ENCODE results near the gene NLRP8. TPM values are rescaled to one million over a fixed set of nuclear protein-coding genes. Genes with fewer than 3 reads are reported as not detected.

NLRP8 gene
- total and polyA plus RNA-seq, 2 of the 4 experiments (the other 2 are of a cell fraction), result not detected

GRCh38 chr19:55912916-55913315 lies 34.7 kb upstream of the NLRP8 start:
- H3K9ac ChIP-seq (ENCODE audit: low read depth, low read length), result no peak overlapping the region
- no peaks in the 10 kb centered on the region for H3K4me1 ChIP-seq (ENCODE audit: control insufficient read depth, insufficient read depth, low read length)
- no peak overlapping the region for H2BK20ac ChIP-seq (ENCODE audit: low read depth, low read length)
- H3K14ac ChIP-seq (replicated peaks; ENCODE audit: low read depth, low read length), result no peak overlapping the region
- 67% methylated on average over 3 of the region's 7 CpGs; no CpG with 5 or more reads in 1 of the 2 experiments for WGBS, 2 experiments (ENCODE audit: extremely low coverage in 2 of 2, insufficient read length in 1 of 2)
- H3K36me3 ChIP-seq (ENCODE audit: control insufficient read depth, insufficient read depth, low read length), result no peaks in the 10 kb centered on the region
- dilution Hi-C loops (cut with HindIII; ENCODE audit: low sequenced_read_pairs, unreplicated experiment), result no loop called here
- ATAC-seq (ENCODE audit: low read depth) (no peak), DNase-seq (no peak)
- H3K4ac ChIP-seq (ENCODE audit: low read depth, low read length), result no peak overlapping the region
- H3K4me2 ChIP-seq (ENCODE audit: low read depth, low read length), result no peak overlapping the region
- TF ChIP-seq CTCF (conservative IDR thresholded peaks at IDR 0.05; ENCODE audit: low read depth, low read length) (no peak), CHD1 (IDR thresholded peaks at IDR 0.05; ENCODE audit: low read depth, low read length) (no peak)
- no peak overlapping the region for H4K91ac ChIP-seq (ENCODE audit: insufficient read depth, low read depth, low read length)
- CTCF ChIA-PET, result no interaction called here
- H3K4me3 ChIP-seq (ENCODE audit: insufficient read depth, low read depth, low read length), result no peak overlapping the region
- H3K23ac ChIP-seq (ENCODE audit: low read depth, low read length), result no peak overlapping the region
- H2AFZ ChIP-seq (replicated peaks; ENCODE audit: low read length, poor library complexity), result no peak overlapping the region
- no peaks in the 10 kb centered on the region for H3K27me3 ChIP-seq (ENCODE audit: control insufficient read depth, insufficient read depth, low read length)
- H2BK5ac ChIP-seq (ENCODE audit: low read depth, low read length, poor library complexity, severe bottlenecking), result no peak overlapping the region
- H3K27ac ChIP-seq (ENCODE audit: insufficient read depth, low read length), result no peak overlapping the region
- no peak overlapping the region for H4K8ac ChIP-seq (ENCODE audit: low read depth in 2 of 2, low read length in 2 of 2)
- no peak overlapping the region for H2BK15ac ChIP-seq (ENCODE audit: low read depth, low read length)
- H3K9me1 ChIP-seq (ENCODE audit: insufficient read depth, low read length), result no peaks in the 10 kb centered on the region
- in situ Hi-C loops (cut with MboI; ENCODE audit: low sequenced_read_pairs), result no loop called here
- H3K56ac ChIP-seq (ENCODE audit: extremely low read depth, insufficient read depth, low read length), result no peak overlapping the region
- BruUV-seq (replicated peaks), result no TSS peak
- peaks cover 24% of the 10 kb centered on the region for H3K9me3 ChIP-seq (ENCODE audit: control insufficient read depth, insufficient read depth, low read length)
- intact Hi-C loops (cut with micrococcal nuclease), result no loop called here
- H2AK5ac ChIP-seq (ENCODE audit: low read depth, low read length), result no peak overlapping the region
- H4K20me1 ChIP-seq (ENCODE audit: insufficient read depth, low read length), result no peaks in the 10 kb centered on the region
- H3K18ac ChIP-seq (ENCODE audit: low read depth, low read length), result no peak overlapping the region
- no peak overlapping the region for H4K5ac ChIP-seq (ENCODE audit: low read depth, low read length)
- no peak overlapping the region for H2BK120ac ChIP-seq (ENCODE audit: low read depth, low read length)
- POLR2A ChIA-PET (ENCODE audit: unreplicated experiment), result interaction anchor here (0.7 kb wide), 1 partner anchor 685 kb away, joined by 7 read pairs; no protein-coding TSS in a partner anchor
- H2AK9ac ChIP-seq (replicated peaks; ENCODE audit: low read depth, low read length, poor library complexity), result no peak overlapping the region
- H3K79me1 ChIP-seq (ENCODE audit: low read depth in 1 of 2, low read length in 2 of 2), result no peaks in the 10 kb centered on the region
